PFSK-1 (cell line): ENCODE data around the gene KRTAP19-7.

ENCODE experiments used
- FOXP2 ChIP-seq: optimal IDR thresholded peaks from 2 replicates; pipeline ENCODE3; 2011; ENCODE audit warnings: borderline replicate concordance, control low read depth, inconsistent platforms; ENCODE audit not compliant: insufficient read depth; ENCODE audit errors: extremely low read length, extremely low read depth
- POLR2AphosphoS5 ChIP-seq: IDR thresholded peaks from 2 replicates; pipeline ENCODE4 v1.6.1; 2012; ENCODE audit warnings: low read depth, mild to moderate bottlenecking, control low read depth, low read length, moderate library complexity
- SIN3A ChIP-seq: IDR thresholded peaks from 2 replicates; pipeline ENCODE4 v1.6.1; 2012; ENCODE audit warnings: mild to moderate bottlenecking, low read length, moderate library complexity, borderline replicate concordance; ENCODE audit not compliant: insufficient read depth
- TAF1 ChIP-seq: IDR thresholded peaks from 2 replicates; pipeline ENCODE4 v1.6.1; 2012; ENCODE audit warnings: low read length, control low read depth, borderline replicate concordance; ENCODE audit not compliant: insufficient read depth
- TF ChIP-seq, protein P1 (sequence below), 2 experiments: IDR thresholded peaks; 2 replicates each; pipeline versions ENCODE4 v1.6.1 to v1.8.0; 2011 to 2012; ENCODE audit warnings: low read depth in 2 of 2, low read length in 2 of 2, control low read depth in 1 of 2, inconsistent platforms in 1 of 2, mild to moderate bottlenecking in 1 of 2, moderate library complexity in 1 of 2; ENCODE audit not compliant: insufficient read depth in 1 of 2

The KRTAP19-7 gene

DNA sequence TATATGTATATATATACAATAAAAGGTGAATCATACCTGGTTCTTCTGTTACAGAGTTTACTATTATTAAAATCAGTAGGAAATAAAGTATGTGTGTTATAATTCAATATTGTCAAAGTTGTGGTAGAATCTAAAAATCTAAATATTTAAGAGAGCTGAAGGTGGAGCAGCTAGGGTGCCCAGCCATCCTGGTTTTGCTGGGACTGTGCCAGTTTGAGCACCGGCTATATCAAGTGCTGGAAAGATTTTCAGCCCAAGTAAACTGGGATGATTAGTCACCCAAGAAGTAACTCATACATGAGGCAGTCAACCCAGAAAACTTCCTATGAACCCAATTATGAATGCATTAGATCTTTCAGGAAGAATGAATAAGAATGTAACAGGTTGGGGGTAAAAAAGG lies 42.2 kb downstream of the KRTAP19-7 start:
- no peak for TF ChIP-seq SIN3A

DNA sequence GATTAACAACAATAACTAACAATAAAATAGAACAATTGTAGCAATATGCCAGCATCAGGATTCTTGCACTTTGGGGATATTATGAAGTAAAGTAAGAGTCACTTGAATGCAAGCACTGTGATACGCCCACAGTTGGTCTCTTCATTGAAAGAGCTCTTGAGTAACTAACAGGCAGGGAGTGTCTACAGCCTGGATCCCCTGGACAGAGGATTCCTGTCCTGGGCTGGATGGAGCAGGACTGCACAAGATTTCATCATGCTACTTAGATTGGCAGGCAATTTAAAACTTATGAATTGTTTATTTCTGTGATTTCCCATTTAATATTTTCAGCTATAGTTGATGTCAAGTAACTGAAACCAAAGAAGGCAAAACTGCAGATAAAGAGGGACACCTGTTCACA lies 45.4 kb downstream of the KRTAP19-7 start:
- TF ChIP-seq, protein P1, sequence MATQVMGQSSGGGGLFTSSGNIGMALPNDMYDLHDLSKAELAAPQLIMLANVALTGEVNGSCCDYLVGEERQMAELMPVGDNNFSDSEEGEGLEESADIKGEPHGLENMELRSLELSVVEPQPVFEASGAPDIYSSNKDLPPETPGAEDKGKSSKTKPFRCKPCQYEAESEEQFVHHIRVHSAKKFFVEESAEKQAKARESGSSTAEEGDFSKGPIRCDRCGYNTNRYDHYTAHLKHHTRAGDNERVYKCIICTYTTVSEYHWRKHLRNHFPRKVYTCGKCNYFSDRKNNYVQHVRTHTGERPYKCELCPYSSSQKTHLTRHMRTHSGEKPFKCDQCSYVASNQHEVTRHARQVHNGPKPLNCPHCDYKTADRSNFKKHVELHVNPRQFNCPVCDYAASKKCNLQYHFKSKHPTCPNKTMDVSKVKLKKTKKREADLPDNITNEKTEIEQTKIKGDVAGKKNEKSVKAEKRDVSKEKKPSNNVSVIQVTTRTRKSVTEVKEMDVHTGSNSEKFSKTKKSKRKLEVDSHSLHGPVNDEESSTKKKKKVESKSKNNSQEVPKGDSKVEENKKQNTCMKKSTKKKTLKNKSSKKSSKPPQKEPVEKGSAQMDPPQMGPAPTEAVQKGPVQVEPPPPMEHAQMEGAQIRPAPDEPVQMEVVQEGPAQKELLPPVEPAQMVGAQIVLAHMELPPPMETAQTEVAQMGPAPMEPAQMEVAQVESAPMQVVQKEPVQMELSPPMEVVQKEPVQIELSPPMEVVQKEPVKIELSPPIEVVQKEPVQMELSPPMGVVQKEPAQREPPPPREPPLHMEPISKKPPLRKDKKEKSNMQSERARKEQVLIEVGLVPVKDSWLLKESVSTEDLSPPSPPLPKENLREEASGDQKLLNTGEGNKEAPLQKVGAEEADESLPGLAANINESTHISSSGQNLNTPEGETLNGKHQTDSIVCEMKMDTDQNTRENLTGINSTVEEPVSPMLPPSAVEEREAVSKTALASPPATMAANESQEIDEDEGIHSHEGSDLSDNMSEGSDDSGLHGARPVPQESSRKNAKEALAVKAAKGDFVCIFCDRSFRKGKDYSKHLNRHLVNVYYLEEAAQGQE (IDR thresholded peaks at IDR 0.05; ENCODE audit: insufficient read depth in 1 of 2, low read depth in 2 of 2, low read length in 2 of 2), result no peak
- TF ChIP-seq SIN3A, result no peak
- no peak for TF ChIP-seq TAF1
- TF ChIP-seq FOXP2, result no peak
- no peak for TF ChIP-seq POLR2AphosphoS5
